B cell (primary cell): ENCODE data around the gene ING5. TPM values are rescaled to one million over a fixed set of nuclear protein-coding genes. Genes with fewer than 3 reads are reported as not detected.

Experiments
- ATAC-seq: fragments of 200-7000 bp; cut with Tn5 transposase; one replicate; pipeline ENCODE4 v1.10.0; 2021; ENCODE audit warnings: low read depth, mild to moderate bottlenecking, moderate number of reproducible peaks, moderate library complexity
- CTCF ChIA-PET: fragments of 350-600 bp; sonication (Branson Sonifier 250); formaldehyde crosslinking; loops from one replicate; lab custom pipeline; 2021; ENCODE audit warnings: antibody characterized with exemption, inconsistent platforms; lab: Charles Lee
- POLR2A ChIA-PET: fragments of 350-600 bp; sonication (Branson Sonifier 250); formaldehyde crosslinking; loops from one replicate; lab custom pipeline; 2021; ENCODE audit warnings: antibody characterized with exemption; lab: Charles Lee
- DNase-seq: peaks from one replicate; pipeline ENCODE4 v3.0.0; 2013
- H2AFZ ChIP-seq: 2 replicates; pipeline ENCODE4 v1.6.1; 2012; ENCODE audit warnings: mild to moderate bottlenecking, low read depth, low read length; ENCODE audit not compliant: insufficient read depth, poor library complexity, severe bottlenecking
- H3K27ac ChIP-seq, 2 donors: 1 replicate in 1 of 2; 2 replicates in 1 of 2; pipeline ENCODE4 v1.5.1; 2012 to 2013; ENCODE audit warnings: low read length in 2 of 2, mild to moderate bottlenecking in 2 of 2, moderate library complexity in 1 of 2
- H3K27me3 ChIP-seq, 4 experiments: fragments of 200-600 bp in 1 of 4; sonication (generic) in 1 of 4; replicated peaks in 1 of 4; 1 replicate in 2 of 4; 2 replicates in 2 of 4; pipeline versions ENCODE4 v1.6.1 to v1.7.0; 2013 to 2016; ENCODE audit warnings: low read length in 3 of 4, mild to moderate bottlenecking in 2 of 4, mixed read lengths in 1 of 4, moderate library complexity in 1 of 4; ENCODE audit not compliant: insufficient read depth in 4 of 4, control insufficient read depth in 3 of 4; ENCODE audit errors: control extremely low read depth in 1 of 4
- H3K36me3 ChIP-seq, 2 experiments: replicated peaks in 1 of 2; 1 replicate in 1 of 2; 2 replicates in 1 of 2; pipeline versions ENCODE4 v1.6.1 to v1.7.1; 2013; ENCODE audit warnings: low read length in 1 of 2; ENCODE audit not compliant: insufficient read depth in 2 of 2, control insufficient read depth in 1 of 2; ENCODE audit errors: control extremely low read depth in 1 of 2, extremely low read depth in 1 of 2
- H3K4me1 ChIP-seq, 2 donors: fragments of 200-600 bp in 1 of 2; sonication (generic) in 1 of 2; 1 replicate in 1 of 2; 2 replicates in 1 of 2; pipeline versions ENCODE4 v1.5.1 to v1.6.1; 2013 to 2017; ENCODE audit warnings: low read length in 2 of 2; ENCODE audit not compliant: control insufficient read depth in 2 of 2, insufficient read depth in 2 of 2
- H3K4me2 ChIP-seq: replicated peaks from 2 replicates; pipeline ENCODE3; 2012; ENCODE audit warnings: mild to moderate bottlenecking, low read depth, low read length; ENCODE audit not compliant: poor library complexity, severe bottlenecking
- H3K4me3 ChIP-seq, 5 experiments: fragments of 200-600 bp in 1 of 5; sonication (generic) in 1 of 5; 1 replicate in 3 of 5; 2 replicates in 2 of 5; pipeline versions ENCODE4 v1.5.1 to v1.7.0; 2011 to 2016; ENCODE audit warnings: low read length in 4 of 5, mild to moderate bottlenecking in 4 of 5, low read depth in 2 of 5, control low read depth in 1 of 5, moderate library complexity in 1 of 5; ENCODE audit not compliant: insufficient read depth in 1 of 5; ENCODE audit errors: control extremely low read depth in 1 of 5, extremely low read depth in 1 of 5
- H3K79me2 ChIP-seq: fragments of 200-600 bp; sonication (generic); one replicate; pipeline ENCODE4 v1.6.0; 2016; ENCODE audit warnings: low read length; ENCODE audit not compliant: control insufficient read depth, insufficient read depth
- H3K9ac ChIP-seq: fragments of 200-600 bp; sonication (generic); 2 replicates; pipeline ENCODE4 v1.6.1; 2017; ENCODE audit warnings: mild to moderate bottlenecking, low read length, moderate library complexity
- H3K9me3 ChIP-seq, 3 donors: one replicate each; pipeline versions ENCODE4 v1.6.1 to v1.7.1; 2013; ENCODE audit warnings: low read length in 2 of 3; ENCODE audit not compliant: control insufficient read depth in 2 of 3, insufficient read depth in 1 of 3; ENCODE audit errors: control extremely low read depth in 1 of 3
- H4K20me1 ChIP-seq: 2 replicates; pipeline ENCODE4 v1.6.0; 2012; ENCODE audit warnings: mild to moderate bottlenecking, low read length; ENCODE audit not compliant: insufficient read depth, control insufficient read depth, poor library complexity, severe bottlenecking
- H3K27ac Mint-ChIP-seq: one replicate; pipeline ENCODE4 v1.8.0; 2021; ENCODE audit warnings: mixed read lengths
- H3K27me3 Mint-ChIP-seq: one replicate; pipeline ENCODE4 v1.8.0; 2021; ENCODE audit warnings: mixed read lengths
- H3K4me1 Mint-ChIP-seq: one replicate; pipeline ENCODE4 v1.8.0; 2021; ENCODE audit warnings: mixed read lengths
- H3K4me3 Mint-ChIP-seq: one replicate; pipeline ENCODE4 v1.8.0; 2021; ENCODE audit warnings: mixed read lengths
- H3K9me3 Mint-ChIP-seq: one replicate; pipeline ENCODE4 v1.8.0; 2022; ENCODE audit warnings: mixed read lengths; ENCODE audit not compliant: insufficient read depth
- EZH2 ChIP-seq: IDR thresholded peaks from 2 replicates; pipeline ENCODE4 v1.6.1; 2012; ENCODE audit warnings: borderline replicate concordance, low read depth, mild to moderate bottlenecking, moderate library complexity, low read length; ENCODE audit not compliant: insufficient read depth, poor library complexity, severe bottlenecking
- WGBS: methylation state at CpG from one replicate; pipeline ENCODE4 v1.1.5; 2013; ENCODE audit warnings: missing lambda C conversion rate; ENCODE audit not compliant: insufficient coverage; 5-methylcytosine and 5-hydroxymethylcytosine counted together
- intact Hi-C: fragments of 100-400 bp; cut with micrococcal nuclease; formaldehyde crosslinking; loops from one replicate; pipeline ENCODE4 v1.10.0; 2022
- polyA plus RNA-seq: library from polyadenylated mRNA; depleted of rRNA; stranded (reverse); fragments of >200 nt; gene quantifications from 2 replicates; pipeline ENCODE4 v1.2.3, GENCODE V29; 2012
- total RNA-seq, 2 donors: library from RNA; stranded (reverse); fragments of 120-200 nt in 1 of 2; gene quantifications; 1 replicate in 1 of 2; 2 replicates in 1 of 2; pipeline versions ENCODE4 v1.2.3 to v1.2.4, GENCODE V29; 2013 to 2022
- TF ChIP-seq, protein P1 (sequence below): fragments of 200-600 bp; IDR thresholded peaks from one replicate; pipeline ENCODE4 v1.8.0; 2022; ENCODE audit warnings: antibody characterized with exemption, mild to moderate bottlenecking

Gene ING5
- total and polyA plus RNA-seq, 2 donors (not counting 1 experiment from before 2014, with no cell fraction given) = 70.7 to 82.9 TPM

- Histone ChIP-seq H3K27ac (no peak overlapping the region), H3K4me1 (peaks cover 0 to 15% of the 10 kb centered on the region in 2 donors), H2AFZ (no peak overlapping the region), H3K9me3 (no peaks in the 10 kb centered on the region), H3K79me2 (no peaks in the 10 kb centered on the region), H3K9ac (no peak overlapping the region), H3K36me3 (no peaks in the 10 kb centered on the region), H4K20me1 (no peaks in the 10 kb centered on the region), H3K27me3 (peaks cover 0 to 3% (median 0%) of the 10 kb centered on the region in 4 experiments), H3K4me2 (no peak overlapping the region), H3K4me3 (no peak overlapping the region)
- H3K27ac Mint-ChIP-seq = no peak overlapping the region
- H3K4me3 Mint-ChIP-seq = no peak overlapping the region
- no peaks in the 10 kb centered on the region for H3K9me3 Mint-ChIP-seq
- DNase-seq (no peak), ATAC-seq (no peak)
- H3K27me3 Mint-ChIP-seq = no peaks in the 10 kb centered on the region
- peaks cover 9% of the 10 kb centered on the region for H3K4me1 Mint-ChIP-seq
- intact Hi-C loops = no loop called here
- CTCF ChIA-PET = no interaction called here
- TF ChIP-seq, protein P1, sequence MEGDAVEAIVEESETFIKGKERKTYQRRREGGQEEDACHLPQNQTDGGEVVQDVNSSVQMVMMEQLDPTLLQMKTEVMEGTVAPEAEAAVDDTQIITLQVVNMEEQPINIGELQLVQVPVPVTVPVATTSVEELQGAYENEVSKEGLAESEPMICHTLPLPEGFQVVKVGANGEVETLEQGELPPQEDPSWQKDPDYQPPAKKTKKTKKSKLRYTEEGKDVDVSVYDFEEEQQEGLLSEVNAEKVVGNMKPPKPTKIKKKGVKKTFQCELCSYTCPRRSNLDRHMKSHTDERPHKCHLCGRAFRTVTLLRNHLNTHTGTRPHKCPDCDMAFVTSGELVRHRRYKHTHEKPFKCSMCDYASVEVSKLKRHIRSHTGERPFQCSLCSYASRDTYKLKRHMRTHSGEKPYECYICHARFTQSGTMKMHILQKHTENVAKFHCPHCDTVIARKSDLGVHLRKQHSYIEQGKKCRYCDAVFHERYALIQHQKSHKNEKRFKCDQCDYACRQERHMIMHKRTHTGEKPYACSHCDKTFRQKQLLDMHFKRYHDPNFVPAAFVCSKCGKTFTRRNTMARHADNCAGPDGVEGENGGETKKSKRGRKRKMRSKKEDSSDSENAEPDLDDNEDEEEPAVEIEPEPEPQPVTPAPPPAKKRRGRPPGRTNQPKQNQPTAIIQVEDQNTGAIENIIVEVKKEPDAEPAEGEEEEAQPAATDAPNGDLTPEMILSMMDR = no peak
- POLR2A ChIA-PET = no interaction called here
- 85% methylated on average over 24 of the region's 27 CpGs for WGBS
Measured at GRCh38 chr2:241770185-241770935, 68.5 kb downstream of the ING5 start.

- no peak for TF ChIP-seq EZH2
- TF ChIP-seq, protein P1 = no peak
- POLR2A ChIA-PET = interaction anchor here (0.6 kb wide), 1 partner anchor 64 kb away, joined by 5 read pairs; no protein-coding TSS in a partner anchor
- Histone ChIP-seq H3K9ac (no peak overlapping the region), H3K27ac (no peak overlapping the region), H2AFZ (no peak overlapping the region), H4K20me1 (no peaks in the 10 kb centered on the region), H3K9me3 (no peaks in the 10 kb centered on the region), H3K4me1 (peaks cover 0 to 15% of the 10 kb centered on the region in 2 donors), H3K79me2 (no peaks in the 10 kb centered on the region), H3K4me3 (no peak overlapping the region), H3K4me2 (no peak overlapping the region), H3K27me3 (peaks cover 0 to 8% (median 0%) of the 10 kb centered on the region in 4 experiments), H3K36me3 (no peaks in the 10 kb centered on the region)
- ATAC-seq (no peak), DNase-seq (no peak)
- Mint-ChIP-seq H3K27ac (no peak overlapping the region), H3K27me3 (no peaks in the 10 kb centered on the region), H3K9me3 (no peaks in the 10 kb centered on the region), H3K4me3 (no peak overlapping the region), H3K4me1 (peaks cover 9% of the 10 kb centered on the region)
- WGBS = 96% methylated on average over 12 of the region's 12 CpGs
- intact Hi-C loops = no loop called here
- CTCF ChIA-PET = no interaction called here
Measured at GRCh38 chr2:241770936-241771285, 69.1 kb downstream of the ING5 start.
